MM.1S (cell line): Measurements from ENCODE around the gene DNAJC17.

Experiments used
- DNase-seq: peaks from one replicate; pipeline ENCODE4 v3.0.0-alpha.2; 2015
- H2AFZ ChIP-seq: fragments of 300-600 bp; sonication (generic); 2 replicates; pipeline ENCODE4 v1.6.0; 2016; ENCODE audit warnings: antibody characterized with exemption, low read length
- H3F3A ChIP-seq: fragments of 300-600 bp; sonication (generic); 2 replicates; pipeline ENCODE4 v1.6.1; 2016; ENCODE audit warnings: mild to moderate bottlenecking, antibody characterized with exemption, low read length, moderate library complexity, mixed read lengths; ENCODE audit not compliant: insufficient read depth
- H3K27ac ChIP-seq: fragments of 300-600 bp; sonication (generic); 2 replicates; pipeline ENCODE4 v1.5.1; 2016; ENCODE audit warnings: mild to moderate bottlenecking, low read length
- H3K27me3 ChIP-seq: fragments of 300-600 bp; sonication (generic); replicated peaks from 2 replicates; pipeline ENCODE4 v1.6.0; 2016; ENCODE audit warnings: low read length; ENCODE audit not compliant: insufficient read depth
- H3K36me3 ChIP-seq: fragments of 300-600 bp; sonication (generic); replicated peaks from 2 replicates; pipeline ENCODE4 v1.6.1; 2016; ENCODE audit warnings: mild to moderate bottlenecking, low read length, mixed read lengths; ENCODE audit not compliant: insufficient read depth
- H3K4me1 ChIP-seq: fragments of 300-600 bp; sonication (generic); 2 replicates; pipeline ENCODE4 v1.6.1; 2016; ENCODE audit warnings: low read length, mixed read lengths
- H3K4me2 ChIP-seq: fragments of 300-600 bp; sonication (generic); 2 replicates; pipeline ENCODE4 v1.6.0; 2016; ENCODE audit warnings: low read depth, low read length
- H3K4me3 ChIP-seq: fragments of 300-600 bp; sonication (generic); 2 replicates; pipeline ENCODE4 v1.5.1; 2016; ENCODE audit warnings: low read length, mixed read lengths
- H3K79me2 ChIP-seq: fragments of 300-600 bp; sonication (generic); 2 replicates; pipeline ENCODE4 v1.6.1; 2016; ENCODE audit warnings: mixed run types, low read length, mixed read lengths
- H3K9ac ChIP-seq: fragments of 300-600 bp; sonication (generic); 2 replicates; pipeline ENCODE4 v1.6.1; 2016; ENCODE audit warnings: low read length, mixed read lengths
- H3K9me2 ChIP-seq: fragments of 300-600 bp; sonication (generic); replicated peaks from 2 replicates; pipeline ENCODE4 v1.6.1; 2016; ENCODE audit warnings: mild to moderate bottlenecking, low read length, mixed read lengths; ENCODE audit not compliant: insufficient read depth
- H3K9me3 ChIP-seq: fragments of 300-600 bp; sonication (generic); replicated peaks from 2 replicates; pipeline ENCODE4 v1.6.1; 2016; ENCODE audit warnings: mild to moderate bottlenecking, low read length, mixed read lengths; ENCODE audit not compliant: insufficient read depth
- H4K20me1 ChIP-seq: fragments of 300-600 bp; sonication (generic); 2 replicates; pipeline ENCODE4 v1.6.1; 2016; ENCODE audit warnings: mild to moderate bottlenecking, low read length, moderate library complexity, mixed read lengths; ENCODE audit not compliant: insufficient read depth
- EZH2 ChIP-seq: fragments of 300-600 bp; sonication (generic); optimal IDR thresholded peaks from 2 replicates; pipeline ENCODE3; 2017; ENCODE audit warnings: low read depth, mild to moderate bottlenecking, antibody characterized with exemption, low read length, mixed read lengths
- EZH2phosphoT487 ChIP-seq: fragments of 300-600 bp; sonication (generic); IDR thresholded peaks from 2 replicates; pipeline ENCODE4 v1.6.1; 2018; ENCODE audit warnings: antibody characterized with exemption, low read length
- TF ChIP-seq, protein P1 (sequence below): fragments of 300-600 bp; sonication (generic); IDR thresholded peaks from 2 replicates; pipeline ENCODE4 v1.5.1; 2016; ENCODE audit warnings: antibody characterized with exemption, low read length, mixed read lengths

The DNAJC17 gene

DNA sequence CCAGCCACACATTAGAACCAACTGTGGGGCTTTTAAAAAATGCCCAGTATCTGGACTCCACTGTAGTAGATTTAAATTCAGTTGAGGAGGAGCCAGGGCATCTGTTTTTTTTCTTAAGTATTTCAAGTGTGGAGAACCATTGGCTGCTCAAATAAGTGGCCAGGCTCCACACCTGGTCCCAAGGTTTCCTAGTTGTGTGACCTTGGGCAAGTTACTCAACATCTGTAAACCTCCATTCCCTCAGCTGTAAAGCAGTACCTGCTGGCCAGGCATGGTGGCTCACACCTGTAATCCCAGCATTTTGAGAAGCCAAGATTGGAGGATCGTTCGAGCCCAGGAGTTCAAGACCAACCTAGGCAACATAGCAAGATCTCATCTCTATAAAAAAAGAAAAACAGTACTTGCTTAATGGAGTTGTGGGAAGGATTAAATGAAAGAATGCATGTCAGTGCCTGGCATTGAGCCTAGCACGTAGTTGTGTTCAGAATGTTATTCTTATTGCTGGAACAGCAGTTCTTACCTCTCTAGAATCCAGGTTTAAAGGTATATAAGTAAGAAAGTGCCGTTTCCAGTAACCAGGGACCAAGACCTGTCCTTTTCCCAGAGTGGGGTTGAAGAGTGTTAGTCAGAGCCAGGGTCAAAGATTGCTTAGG, 19.3 kb upstream of the DNAJC17 start:
- Histone ChIP-seq H3K27me3 (no peaks in the 10 kb centered on the region), H3K27ac (no peak overlapping the region), H3K9ac (no peak overlapping the region), H3K36me3 (no peaks in the 10 kb centered on the region), H3K4me1 (peaks cover 5% of the 10 kb centered on the region; the same call in 1 of the 2 replicates), H3K9me3 (no peaks in the 10 kb centered on the region), H3K4me3 (no peak overlapping the region), H3K79me2 (no peaks in the 10 kb centered on the region), H3K9me2 (no peaks in the 10 kb centered on the region), H2AFZ (no peak overlapping the region), H3K4me2 (no peak overlapping the region), H3F3A (no peaks in the 10 kb centered on the region; the same call in 1 of the 2 replicates), H4K20me1 (no peaks in the 10 kb centered on the region)
- TF ChIP-seq EZH2phosphoT487 (no peak), EZH2 (no peak)
- TF ChIP-seq, protein P1, sequence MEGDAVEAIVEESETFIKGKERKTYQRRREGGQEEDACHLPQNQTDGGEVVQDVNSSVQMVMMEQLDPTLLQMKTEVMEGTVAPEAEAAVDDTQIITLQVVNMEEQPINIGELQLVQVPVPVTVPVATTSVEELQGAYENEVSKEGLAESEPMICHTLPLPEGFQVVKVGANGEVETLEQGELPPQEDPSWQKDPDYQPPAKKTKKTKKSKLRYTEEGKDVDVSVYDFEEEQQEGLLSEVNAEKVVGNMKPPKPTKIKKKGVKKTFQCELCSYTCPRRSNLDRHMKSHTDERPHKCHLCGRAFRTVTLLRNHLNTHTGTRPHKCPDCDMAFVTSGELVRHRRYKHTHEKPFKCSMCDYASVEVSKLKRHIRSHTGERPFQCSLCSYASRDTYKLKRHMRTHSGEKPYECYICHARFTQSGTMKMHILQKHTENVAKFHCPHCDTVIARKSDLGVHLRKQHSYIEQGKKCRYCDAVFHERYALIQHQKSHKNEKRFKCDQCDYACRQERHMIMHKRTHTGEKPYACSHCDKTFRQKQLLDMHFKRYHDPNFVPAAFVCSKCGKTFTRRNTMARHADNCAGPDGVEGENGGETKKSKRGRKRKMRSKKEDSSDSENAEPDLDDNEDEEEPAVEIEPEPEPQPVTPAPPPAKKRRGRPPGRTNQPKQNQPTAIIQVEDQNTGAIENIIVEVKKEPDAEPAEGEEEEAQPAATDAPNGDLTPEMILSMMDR, result no peak
- no peak for DNase-seq

- Histone ChIP-seq H3K27ac (no peak overlapping the region), H3K4me1 (peaks cover 4% of the 10 kb centered on the region; the same call in 1 of the 2 replicates), H3F3A (no peaks in the 10 kb centered on the region; the same call in 1 of the 2 replicates), H3K27me3 (no peaks in the 10 kb centered on the region), H3K9ac (no peak overlapping the region), H3K4me3 (no peak overlapping the region), H3K9me2 (no peaks in the 10 kb centered on the region), H3K4me2 (no peak overlapping the region), H2AFZ (no peak overlapping the region), H4K20me1 (no peaks in the 10 kb centered on the region), H3K9me3 (no peaks in the 10 kb centered on the region), H3K36me3 (no peaks in the 10 kb centered on the region), H3K79me2 (no peaks in the 10 kb centered on the region)
- TF ChIP-seq EZH2 (no peak), EZH2phosphoT487 (no peak)
- TF ChIP-seq, protein P1, result no peak
- no peak for DNase-seq
Measured at GRCh38 chr15:40825661-40826422, 18.6 kb upstream of the DNAJC17 start.

DNA sequence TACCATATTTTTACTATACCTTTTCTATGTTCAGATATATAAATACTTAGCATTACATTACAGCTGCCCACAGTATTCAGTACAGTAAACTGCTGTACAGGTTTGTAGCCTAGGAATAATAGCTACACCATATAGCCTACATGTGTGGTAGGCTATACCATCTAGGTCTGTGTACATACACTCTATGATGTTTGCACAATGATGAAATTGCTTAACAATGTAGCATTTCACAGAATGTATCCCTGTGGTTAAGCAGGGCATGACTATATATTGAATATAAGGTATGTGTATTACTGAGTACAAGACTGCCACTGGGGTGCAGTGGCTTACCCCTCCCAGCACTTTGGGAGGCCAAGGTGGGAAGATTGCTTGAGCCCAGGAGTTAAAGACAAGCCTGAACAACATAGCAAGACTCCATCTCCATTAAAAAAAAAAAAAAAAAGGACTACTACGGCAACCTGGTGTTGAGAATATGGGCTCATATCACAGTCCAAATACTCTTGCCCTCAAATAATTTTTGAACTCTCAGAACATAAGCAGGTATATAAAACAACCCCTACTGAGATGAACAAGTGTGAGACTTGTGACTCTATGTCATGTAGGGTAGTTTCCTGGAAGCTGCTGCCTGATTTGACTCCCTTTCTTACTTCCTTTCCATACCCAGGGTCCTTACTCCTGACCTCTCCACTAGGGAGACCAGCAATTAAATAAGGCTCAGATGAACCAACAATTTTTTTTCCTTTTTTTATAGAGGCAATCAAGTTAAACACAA, 16.5 kb upstream of the DNAJC17 start:
- no peak for DNase-seq
- no peaks in the 10 kb centered on the region for H3K9me2 ChIP-seq
- H3F3A ChIP-seq, result no peaks in the 10 kb centered on the region
- H2AFZ ChIP-seq, result no peak overlapping the region
- H3K79me2 ChIP-seq, result no peaks in the 10 kb centered on the region
- H3K4me3 ChIP-seq, result no peak overlapping the region
- H3K27ac ChIP-seq, result no peak overlapping the region
- H3K4me2 ChIP-seq, result no peak overlapping the region
- H3K9me3 ChIP-seq, result no peaks in the 10 kb centered on the region
- no peaks in the 10 kb centered on the region for H3K27me3 ChIP-seq
- TF ChIP-seq EZH2phosphoT487 (no peak), EZH2 (no peak)
- TF ChIP-seq, protein P1, result no peak
- H4K20me1 ChIP-seq, result no peaks in the 10 kb centered on the region
- no peak overlapping the region for H3K9ac ChIP-seq
- H3K4me1 ChIP-seq, result no peaks in the 10 kb centered on the region
- no peaks in the 10 kb centered on the region for H3K36me3 ChIP-seq
